ENCODE measurements around the gene SMIM36. TPM values are rescaled to one million over a fixed set of nuclear protein-coding genes. Genes with fewer than 3 reads are reported as not detected.

SMIM36 gene
- total and polyA plus RNA-seq, 10 of the 15 experiments (the other 5 are each of a cell fraction or from before 2014, with no cell fraction given): not detected

GRCh38 chr17:55444471-55445441 is 66.5 kb downstream of the SMIM36 start (continued):
- TF ChIP-seq, protein P1, sequence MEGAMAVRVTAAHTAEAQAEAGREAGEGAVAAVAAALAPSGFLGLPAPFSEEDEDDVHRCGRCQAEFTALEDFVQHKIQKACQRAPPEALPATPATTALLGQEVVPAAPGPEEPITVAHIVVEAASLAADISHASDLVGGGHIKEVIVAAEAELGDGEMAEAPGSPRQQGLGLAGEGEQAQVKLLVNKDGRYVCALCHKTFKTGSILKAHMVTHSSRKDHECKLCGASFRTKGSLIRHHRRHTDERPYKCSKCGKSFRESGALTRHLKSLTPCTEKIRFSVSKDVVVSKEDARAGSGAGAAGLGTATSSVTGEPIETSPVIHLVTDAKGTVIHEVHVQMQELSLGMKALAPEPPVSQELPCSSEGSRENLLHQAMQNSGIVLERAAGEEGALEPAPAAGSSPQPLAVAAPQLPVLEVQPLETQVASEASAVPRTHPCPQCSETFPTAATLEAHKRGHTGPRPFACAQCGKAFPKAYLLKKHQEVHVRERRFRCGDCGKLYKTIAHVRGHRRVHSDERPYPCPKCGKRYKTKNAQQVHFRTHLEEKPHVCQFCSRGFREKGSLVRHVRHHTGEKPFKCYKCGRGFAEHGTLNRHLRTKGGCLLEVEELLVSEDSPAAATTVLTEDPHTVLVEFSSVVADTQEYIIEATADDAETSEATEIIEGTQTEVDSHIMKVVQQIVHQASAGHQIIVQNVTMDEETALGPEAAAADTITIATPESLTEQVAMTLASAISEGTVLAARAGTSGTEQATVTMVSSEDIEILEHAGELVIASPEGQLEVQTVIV (IDR thresholded peaks at IDR 0.05; ENCODE audit: borderline replicate concordance, partially characterized antibody): no peak
- 0 out of 2 replicates have a peak, but pooled peaks have one; percentile 4 for TF ChIP-seq MEF2A (IDR thresholded peaks at IDR 0.05; ENCODE audit: insufficient read depth, low read depth, low read length)
- no peak for TF ChIP-seq MEF2B (IDR thresholded peaks at IDR 0.05; ENCODE audit: partially characterized antibody, poor library complexity, severe bottlenecking)
- TF ChIP-seq PRDM15 (CRISPR knock-in tag; IDR thresholded peaks at IDR 0.05): no peak
- TF ChIP-seq IKZF2 (IDR thresholded peaks at IDR 0.05): peak; percentile 83 to 88
- TF ChIP-seq POLR2AphosphoS5 (IDR thresholded peaks at IDR 0.05; ENCODE audit: low read length): no peak
- no peak for TF ChIP-seq NFYB (IDR thresholded peaks at IDR 0.05; ENCODE audit: insufficient read depth, low read depth, low read length)
- TF ChIP-seq CTCF (IDR thresholded peaks at IDR 0.05 in 2 of 3, conservative IDR thresholded peaks at IDR 0.05 in 1 of 3; ENCODE audit: control insufficient read depth in 2 of 3, extremely low read depth in 1 of 3, insufficient read depth in 1 of 3, low read depth in 3 of 3, low read length in 3 of 3): no peak
- TF ChIP-seq, protein P2, sequence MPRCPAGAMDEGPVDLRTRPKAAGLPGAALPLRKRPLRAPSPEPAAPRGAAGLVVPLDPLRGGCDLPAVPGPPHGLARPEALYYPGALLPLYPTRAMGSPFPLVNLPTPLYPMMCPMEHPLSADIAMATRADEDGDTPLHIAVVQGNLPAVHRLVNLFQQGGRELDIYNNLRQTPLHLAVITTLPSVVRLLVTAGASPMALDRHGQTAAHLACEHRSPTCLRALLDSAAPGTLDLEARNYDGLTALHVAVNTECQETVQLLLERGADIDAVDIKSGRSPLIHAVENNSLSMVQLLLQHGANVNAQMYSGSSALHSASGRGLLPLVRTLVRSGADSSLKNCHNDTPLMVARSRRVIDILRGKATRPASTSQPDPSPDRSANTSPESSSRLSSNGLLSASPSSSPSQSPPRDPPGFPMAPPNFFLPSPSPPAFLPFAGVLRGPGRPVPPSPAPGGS (IDR thresholded peaks at IDR 0.05; ENCODE audit: borderline replicate concordance, insufficient read depth, low read depth, low read length, poor library complexity, severe bottlenecking): no peak
- TF ChIP-seq MTA3 (IDR thresholded peaks at IDR 0.05; ENCODE audit: borderline replicate concordance, low read length): no peak
- TF ChIP-seq CEBPB (IDR thresholded peaks at IDR 0.05; ENCODE audit: borderline replicate concordance in 1 of 2, low read depth in 2 of 2, low read length in 2 of 2): no peak
- TF ChIP-seq ZZZ3 (IDR thresholded peaks at IDR 0.05; ENCODE audit: control insufficient read depth, insufficient read length, low read depth): no peak
- no peak; the same call in 1 of the 2 replicates for TF ChIP-seq ZBED1 (IDR thresholded peaks at IDR 0.05; ENCODE audit: borderline replicate concordance)
- peak; percentile 57; the same call in 1 of the 2 replicates for TF ChIP-seq BCL11A (IDR thresholded peaks at IDR 0.05; ENCODE audit: low read depth, low read length)
- no peak for TF ChIP-seq POU2F2 (IDR thresholded peaks at IDR 0.05; ENCODE audit: borderline replicate concordance, low read depth, low read length)
- no peak; the same call in 1 of the 2 replicates for TF ChIP-seq CHD2 (IDR thresholded peaks at IDR 0.05; ENCODE audit: borderline replicate concordance, low read depth, low read length)
- peak; percentile 67; the same call in 1 of the 2 replicates for TF ChIP-seq EED (IDR thresholded peaks at IDR 0.05; ENCODE audit: low read depth)
- TF ChIP-seq CHD4 (IDR thresholded peaks at IDR 0.05): no peak
